ENCODE results near the gene KCTD17. TPM values are rescaled to one million over a fixed set of nuclear protein-coding genes. Genes with fewer than 3 reads are reported as not detected.
"Not testable (repeated sequence)": the region's sequence is repeated elsewhere in the genome, so short reads cannot be mapped to it uniquely, and the experiment has no call there.

The KCTD17 gene
- total RNA-seq, 1 experiment from 2014 or later: 13.1 TPM

DNA sequence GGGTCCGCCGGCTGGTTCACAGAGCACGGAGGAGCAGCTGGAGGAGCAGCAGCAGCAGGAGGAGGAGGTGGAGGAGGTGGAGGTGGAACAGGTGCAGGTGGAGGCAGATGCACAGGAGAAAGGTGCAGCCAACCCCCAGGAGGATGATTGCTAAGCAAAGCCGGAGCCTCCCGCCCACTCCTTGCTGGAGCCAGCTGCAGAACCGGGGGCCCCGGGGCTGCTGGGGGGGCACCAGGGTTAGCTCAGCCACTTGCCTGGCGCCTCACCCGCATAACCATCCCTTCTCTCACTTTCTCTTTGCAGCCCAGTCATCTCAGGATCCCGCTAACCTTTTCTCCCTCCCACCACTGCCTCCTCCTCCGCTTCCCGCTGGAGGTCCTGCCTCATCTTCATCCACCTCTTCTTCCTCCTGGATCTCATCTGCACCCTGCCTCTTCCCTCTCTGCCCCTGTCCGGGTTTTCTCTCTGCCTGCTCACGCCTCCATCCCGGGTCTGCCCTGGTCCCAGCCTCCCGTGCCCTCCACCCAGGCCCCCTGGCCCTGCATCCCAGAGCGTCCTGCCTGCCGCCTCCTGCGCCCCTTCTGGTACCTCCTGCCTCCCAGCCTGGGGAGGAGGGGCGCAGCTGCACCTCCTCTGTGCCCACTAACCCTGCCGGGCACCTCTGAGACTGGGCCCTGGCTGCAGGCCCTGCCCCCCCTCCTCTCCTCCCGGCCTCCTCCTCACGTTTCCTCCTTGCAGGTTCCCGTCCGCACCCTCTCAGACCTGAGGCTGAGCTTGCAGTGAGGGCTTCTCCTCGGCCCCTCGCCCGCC, 9.5 kb downstream of the KCTD17 start:
- DNase-seq (ENCODE audit: low read depth): no peak

DNA sequence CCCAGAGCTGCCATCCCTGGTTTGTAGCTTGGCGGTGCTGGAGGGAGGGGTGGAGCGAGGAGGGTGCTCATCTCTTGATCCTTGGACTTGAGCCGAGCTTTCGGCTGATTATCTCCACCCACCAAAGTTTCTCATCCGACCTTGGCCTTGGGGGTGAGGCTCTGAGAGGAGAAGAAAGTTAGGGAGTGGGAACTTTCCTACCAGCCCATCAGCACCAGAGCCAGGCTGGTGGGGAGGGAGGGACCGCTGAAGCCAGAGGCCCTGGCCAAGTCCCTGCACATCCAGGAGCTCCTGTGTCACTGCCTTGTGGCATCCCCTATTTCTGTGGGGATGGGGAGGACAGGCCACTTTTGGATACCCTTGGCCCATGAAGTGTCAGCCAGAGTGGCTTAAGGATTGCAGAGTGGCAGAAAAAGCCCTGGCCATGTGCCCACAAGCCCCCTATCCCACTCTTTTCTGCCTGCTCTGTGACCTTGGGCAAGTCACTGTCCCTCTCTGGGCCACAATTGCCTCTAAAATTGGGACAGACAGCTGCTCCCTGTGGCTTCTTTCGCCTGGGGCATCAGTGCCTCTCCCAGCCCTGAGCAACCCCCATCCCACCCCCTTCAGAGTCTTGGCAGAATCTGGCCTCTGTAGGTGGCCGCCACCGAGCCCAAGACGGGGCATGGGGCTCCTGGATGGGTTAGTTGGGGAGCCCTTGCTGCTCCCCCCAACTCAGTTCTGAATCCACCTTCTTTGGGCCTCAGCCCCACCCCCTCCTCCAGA, 10.3 kb downstream of the KCTD17 start:
- DNase-seq (ENCODE audit: low read depth): no peak

DNA sequence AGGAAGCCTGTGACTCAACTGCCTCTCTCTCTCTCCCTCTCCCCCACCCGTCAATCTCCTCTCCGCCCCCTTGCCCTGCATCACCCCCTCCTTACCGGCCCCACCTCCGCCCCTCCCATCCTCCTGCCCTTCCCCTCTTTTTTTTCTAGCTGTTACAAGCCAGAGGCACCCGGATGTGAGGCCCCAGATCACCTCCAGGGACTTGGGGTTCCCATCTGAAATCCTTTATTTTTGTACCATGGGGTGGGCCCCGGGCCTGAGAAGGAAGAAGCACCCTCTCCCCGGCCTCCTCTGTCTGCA, 10.8 kb downstream of the KCTD17 start:
- no peak for DNase-seq (ENCODE audit: low read depth)

DNA sequence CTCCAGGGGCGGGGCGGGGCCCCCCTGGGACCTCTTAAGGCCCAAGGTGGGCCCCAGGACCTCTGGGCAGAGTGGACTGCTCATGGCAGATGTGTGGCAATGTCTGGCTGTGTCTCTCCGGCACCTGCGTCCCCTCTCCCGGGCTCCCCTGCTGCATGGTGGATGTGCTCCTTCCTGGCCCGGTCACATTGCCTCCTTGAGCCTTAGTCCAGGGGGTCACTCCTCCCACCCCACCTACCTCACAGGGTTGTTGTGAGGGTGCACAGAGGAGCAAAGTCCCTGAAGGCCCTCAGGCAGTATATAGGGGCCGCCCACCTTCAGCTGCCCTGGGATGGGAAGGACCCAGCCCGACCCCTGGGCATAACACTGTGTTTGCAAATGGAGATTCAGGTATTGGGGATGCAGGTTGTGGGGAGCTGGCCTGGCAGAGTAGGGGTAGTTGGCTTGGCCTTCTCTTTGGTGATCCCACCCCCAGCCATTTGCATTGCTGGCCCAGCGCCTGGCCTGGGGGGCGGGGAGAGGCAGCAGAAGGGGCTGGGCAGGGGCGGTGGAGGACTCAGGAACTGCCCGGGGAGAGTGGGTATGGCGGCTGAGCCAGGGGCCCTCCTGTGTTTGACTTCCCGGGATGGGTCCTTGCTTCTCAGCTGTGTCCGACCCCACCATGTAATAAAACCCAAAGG, 11.3 kb downstream of the KCTD17 start:
- no peak for DNase-seq (ENCODE audit: low read depth)

DNA sequence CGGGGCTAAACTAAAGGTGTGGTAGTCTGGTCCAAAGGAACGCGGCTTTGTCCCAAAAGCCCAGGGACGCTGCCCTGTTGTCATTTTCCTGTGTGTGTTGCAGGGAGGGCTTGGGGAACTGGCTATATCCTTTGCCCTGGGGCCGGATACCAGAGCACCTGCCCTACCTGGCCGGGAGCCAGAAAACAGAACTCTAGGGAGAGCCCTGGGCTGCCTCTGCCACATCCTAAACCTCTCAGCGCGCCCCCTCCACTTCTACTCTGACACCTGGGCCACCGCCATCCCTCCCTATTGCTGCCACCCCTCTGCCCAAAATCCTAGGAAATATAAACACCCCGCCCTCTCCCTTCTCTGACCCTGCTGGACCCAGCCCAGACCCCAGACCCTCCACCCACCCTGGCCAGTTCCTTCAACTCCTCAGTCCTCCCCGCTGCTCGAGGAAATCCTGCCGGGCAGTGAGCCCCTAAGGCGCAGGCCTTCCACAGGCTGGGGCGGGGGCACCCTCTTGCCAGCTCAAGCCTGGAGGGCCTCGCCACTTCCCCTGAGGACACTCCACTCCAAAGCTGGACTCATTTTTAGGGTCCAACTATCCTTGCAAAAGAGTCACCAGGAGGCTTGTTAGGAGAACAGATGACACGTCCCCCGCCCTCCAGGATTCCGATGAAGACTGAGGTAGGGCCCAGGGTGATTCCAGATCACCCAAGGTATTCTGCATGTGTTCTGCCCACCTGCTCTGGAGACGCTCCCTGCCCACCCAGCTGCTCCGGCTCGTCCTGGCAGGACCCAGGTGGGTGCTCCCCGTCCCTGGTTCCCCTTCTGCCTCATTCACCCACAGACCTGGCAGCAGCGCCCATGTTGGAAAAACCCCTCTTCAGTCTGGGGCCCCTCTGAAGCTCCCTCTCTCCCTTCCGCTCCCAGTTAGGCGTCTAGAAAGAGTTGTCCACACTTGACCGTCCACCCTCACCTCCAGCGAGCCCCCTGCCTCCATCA, 12.2 kb downstream of the KCTD17 start:
- peak; percentile 13 for DNase-seq (ENCODE audit: low read depth)

DNA sequence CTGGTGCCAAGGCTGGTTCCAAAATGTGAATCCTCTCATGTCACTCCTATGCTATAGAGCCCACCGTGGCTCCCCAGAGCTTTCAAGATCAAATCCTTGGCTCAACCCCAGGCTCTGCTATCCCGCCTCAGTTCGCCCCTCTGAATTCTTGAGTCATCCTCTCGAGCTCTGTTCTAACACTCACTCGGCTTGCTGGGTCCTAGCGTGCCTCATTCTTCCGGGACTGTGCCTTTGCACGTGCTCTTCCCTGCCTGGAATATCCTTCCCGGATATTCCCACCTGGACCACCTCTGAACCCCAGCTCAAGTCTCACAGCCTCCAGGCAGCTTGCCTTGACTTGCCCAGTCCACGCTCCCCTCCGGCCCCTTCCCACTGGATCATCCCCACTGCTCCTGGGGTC, 13.0 kb downstream of the KCTD17 start:
- DNase-seq (ENCODE audit: low read depth): no peak

DNA sequence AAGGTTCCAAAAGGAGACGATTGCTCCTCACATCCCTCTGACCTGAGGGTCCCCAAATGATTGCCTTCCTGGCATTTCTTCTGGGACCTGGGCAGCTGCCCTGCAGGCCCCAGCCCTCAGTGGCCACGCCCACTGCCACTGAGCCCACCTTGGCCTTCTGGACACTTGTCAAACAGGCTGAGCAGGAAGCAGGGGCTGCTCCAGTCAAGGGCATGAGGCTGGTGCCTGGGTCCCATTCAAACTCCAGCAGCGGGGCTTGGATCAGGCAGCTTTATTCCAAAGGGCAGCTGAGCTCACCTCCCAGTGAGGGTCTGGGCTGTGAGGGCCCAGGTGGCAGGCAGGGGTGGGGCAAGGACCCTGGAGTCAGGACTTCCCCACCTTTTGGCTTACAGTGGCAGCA, 13.6 kb downstream of the KCTD17 start:
- DNase-seq (ENCODE audit: low read depth): no peak

DNA sequence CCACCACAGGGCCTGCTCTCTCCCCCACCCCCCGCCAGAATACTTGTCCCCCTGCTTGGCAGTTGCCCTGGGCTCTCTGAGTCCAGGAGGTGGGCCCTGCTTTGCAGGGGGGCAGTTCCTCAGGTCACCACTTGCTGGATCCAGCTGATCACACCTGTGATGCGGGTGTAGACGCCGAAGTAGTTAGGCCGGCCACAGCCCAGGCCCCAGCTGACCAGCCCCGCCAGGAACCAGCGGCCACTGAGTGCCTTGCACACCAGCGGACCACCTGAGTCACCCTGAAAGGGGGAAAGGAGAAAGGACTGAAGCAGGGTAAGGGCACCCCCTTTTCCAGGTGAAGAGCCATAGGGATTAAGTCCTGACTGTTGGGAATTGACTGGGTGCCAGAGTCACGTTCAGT, 14.4 kb downstream of the KCTD17 start:
- DNase-seq (ENCODE audit: low read depth): no peak

DNA sequence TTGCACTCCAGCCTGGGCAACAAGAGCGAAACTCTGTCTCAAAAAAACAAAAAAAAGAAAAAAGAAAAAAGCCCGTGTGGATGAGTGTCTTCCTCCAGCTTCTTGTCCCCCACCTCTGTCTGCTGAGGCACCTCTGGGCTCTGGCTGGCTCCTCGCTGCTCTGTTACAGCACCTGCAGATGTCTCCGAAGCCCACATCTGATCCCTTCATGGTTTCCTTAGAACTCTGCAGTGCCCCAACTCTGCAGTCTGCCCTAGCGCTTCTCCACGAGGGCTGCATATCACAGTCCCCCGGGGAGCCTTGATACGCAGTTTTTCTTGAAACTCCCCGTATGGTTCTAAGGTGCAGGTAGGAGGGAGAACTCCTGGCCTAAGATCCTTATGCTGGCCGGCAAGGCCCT, 15.9 kb downstream of the KCTD17 start:
- DNase-seq (ENCODE audit: low read depth): no peak

DNA sequence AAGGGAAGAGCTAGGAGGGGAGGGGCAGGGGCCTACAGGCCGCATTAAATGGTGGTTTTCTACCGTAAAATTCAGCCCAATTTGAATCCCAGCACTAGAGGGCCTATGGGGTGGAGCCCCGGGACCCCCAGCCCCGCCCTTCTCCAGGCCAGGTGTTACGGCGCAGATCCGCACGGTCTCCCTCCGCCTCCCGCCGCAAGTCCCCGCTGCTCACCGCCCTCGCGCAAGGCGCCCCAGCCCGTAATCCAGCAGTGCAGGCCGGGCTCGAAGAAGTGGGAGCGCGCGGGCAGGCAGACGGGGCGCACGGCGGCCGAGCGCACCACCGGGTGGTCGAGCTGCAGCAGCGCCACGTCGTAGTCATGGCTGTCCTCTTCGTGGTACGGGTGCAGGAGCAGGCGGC, 17.3 kb downstream of the KCTD17 start:
- no peak for DNase-seq (ENCODE audit: low read depth)

DNA sequence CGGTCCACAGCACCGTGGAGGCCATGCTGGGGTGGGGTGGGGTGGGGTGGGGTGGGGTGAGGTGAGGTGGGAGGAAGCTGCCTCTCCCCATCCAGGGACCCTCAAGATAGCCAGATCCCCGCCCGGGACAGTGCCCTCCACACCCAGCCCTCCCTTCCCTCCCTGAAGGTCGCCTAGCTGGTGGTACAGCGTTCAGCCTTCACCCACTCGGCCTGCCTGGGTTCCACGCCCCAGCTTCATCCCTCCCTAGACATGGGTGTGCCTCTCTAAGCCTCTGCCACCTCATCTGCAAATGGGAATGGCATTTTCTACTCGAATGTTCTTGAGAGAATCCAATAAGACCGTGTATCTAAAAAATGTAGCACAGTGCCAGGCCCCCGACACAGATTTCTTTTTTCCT, 17.8 kb downstream of the KCTD17 start:
- DNase-seq (ENCODE audit: low read depth): no peak

DNA sequence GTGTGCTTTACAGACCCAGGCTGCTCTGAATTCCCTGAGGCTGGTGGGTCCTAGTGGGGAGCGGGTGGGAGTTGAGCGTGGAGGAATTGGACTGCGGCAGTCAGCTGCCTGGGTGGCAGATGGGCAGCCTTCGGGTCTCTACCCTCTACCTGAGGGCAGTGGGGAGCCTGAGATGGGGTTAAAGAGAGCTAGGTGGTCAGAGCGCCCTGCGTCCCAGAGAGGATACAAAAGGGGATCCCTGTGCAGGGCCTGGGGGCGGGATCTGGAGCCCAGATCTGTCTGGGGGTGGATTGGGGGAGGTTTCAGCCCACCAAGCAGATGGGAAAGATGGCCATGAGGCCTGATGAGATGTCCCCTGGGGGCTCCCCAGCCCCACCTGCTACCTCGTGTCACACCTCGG, 18.2 kb downstream of the KCTD17 start:
- DNase-seq (ENCODE audit: low read depth): no peak

DNA sequence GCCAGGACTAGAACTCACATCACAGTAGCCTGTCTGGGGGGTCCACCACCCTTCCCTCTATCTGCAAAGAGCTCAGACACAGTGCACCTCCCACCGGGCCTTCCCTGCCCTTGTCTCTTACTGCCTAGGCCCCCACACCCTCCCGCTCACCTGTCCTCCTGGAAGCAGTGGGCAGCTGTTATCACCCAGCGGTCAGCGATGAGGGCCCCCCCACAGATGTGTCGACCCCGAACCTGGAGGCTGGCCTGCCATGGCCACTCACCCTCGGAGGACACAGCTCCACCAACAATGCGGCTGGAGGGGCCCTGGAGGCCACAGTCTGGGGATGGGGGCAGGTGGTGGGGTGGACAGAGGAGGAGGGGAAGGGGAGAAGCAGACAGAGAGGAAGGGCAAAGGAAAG, 18.8 kb downstream of the KCTD17 start:
- no peak for DNase-seq (ENCODE audit: low read depth)

DNA sequence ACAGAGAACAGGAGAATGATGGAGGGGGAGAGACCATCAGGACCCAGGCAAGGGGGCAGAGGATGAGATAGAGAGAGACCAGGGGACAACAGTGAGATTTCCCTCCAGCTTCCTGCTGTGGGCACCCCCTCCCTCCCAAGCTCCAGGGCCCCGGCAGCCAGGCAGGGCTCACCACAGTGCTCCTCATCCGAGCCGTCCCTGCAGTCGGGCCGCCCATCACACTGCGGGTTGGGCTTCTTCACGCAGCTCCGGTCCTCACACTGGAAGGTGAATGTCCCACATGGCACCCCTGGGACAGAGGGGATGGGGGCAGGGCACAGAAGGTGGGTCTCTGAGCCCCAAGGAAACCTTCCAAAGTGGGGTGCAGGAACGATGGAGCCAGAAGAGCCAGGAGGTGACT, 19.2 kb downstream of the KCTD17 start:
- DNase-seq (ENCODE audit: low read depth): no peak

DNA sequence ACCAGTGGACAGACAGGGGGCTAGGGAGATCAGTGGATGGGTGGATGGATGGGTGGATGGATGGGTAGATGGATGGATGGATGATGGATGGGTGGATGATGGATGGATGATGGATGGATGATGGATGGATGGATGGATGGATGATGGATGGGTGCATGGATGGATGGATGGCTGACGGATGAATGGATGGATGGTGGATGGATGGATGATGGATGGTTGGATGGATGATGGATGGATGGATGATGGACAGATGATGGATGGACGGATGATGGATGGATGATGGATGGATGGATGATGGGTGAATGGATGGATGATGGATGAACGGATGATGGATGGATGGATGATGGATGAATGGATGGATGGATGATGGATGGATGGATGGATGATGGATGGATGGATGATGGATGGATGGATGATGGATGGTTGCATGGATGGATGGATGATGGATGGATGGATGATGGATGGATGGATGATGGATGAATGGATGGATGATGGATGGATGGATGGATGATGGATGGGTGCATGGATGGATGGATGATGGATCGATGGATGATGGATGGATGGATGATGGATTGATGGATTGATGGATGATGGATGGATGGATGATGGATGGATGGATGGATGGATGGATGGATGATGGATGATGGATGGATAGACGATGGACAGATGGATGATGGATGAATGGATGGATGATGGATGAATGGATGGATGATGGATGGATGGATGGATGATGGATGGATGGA, 20.5 kb downstream of the KCTD17 start:
- DNase-seq (ENCODE audit: low read depth): not testable (repeated sequence)

DNA sequence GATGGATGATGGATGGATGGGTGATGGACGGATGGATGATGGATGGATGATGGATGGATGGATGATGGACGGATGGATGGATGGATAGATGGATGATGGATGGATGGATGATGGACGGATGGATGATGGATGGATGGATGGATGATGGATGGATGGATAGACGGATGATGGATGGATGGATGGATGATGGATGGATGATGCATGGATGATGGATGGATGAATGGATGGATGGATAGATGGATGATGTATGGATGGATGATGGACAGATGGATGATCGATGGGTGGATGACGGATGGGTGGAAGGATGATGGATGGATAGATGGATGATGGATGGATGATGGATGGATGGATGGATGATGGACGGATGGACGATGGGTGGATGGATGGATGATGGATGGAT, 21.1 kb downstream of the KCTD17 start:
- no peak for DNase-seq (ENCODE audit: low read depth)

DNA sequence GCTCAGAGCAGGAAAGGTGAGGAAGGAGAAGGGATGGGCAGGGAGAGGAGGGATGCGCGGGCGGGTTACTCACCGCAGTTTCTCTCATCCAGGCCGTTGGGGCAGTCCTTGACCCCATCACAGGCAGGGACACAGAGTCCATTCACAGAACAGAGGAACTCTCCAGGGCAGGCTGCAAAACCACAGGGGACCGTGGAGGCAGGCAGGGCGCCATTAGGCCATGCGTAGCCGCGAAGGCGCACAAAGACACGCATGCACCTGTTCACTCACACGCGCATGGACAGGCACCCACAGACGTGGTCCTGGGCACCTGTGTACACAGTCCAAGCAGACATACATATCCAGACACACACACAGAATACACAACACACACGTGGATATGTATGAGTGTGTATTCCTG, 23.0 kb downstream of the KCTD17 start:
- DNase-seq (ENCODE audit: low read depth): no peak

DNA sequence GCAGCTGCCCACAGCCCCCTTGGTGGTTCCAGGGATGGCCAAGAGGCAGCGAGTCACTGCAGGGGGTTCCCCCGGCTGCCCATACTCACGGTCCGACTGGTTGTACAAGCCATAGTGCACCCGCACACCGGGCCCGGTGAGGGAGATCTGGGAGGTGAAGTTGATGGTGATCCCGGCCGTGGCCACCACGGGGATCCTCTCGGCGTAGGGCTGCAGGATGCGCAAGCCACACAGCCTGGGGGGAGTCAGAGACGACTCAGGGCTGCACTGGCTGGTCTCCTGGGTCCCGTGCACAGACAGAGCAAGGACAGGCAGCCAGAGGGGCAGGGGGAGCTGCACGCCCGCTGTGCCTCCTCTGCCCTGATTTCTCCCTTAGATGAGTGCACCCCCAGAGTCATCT, 23.5 kb downstream of the KCTD17 start:
- DNase-seq (ENCODE audit: low read depth): no peak

DNA sequence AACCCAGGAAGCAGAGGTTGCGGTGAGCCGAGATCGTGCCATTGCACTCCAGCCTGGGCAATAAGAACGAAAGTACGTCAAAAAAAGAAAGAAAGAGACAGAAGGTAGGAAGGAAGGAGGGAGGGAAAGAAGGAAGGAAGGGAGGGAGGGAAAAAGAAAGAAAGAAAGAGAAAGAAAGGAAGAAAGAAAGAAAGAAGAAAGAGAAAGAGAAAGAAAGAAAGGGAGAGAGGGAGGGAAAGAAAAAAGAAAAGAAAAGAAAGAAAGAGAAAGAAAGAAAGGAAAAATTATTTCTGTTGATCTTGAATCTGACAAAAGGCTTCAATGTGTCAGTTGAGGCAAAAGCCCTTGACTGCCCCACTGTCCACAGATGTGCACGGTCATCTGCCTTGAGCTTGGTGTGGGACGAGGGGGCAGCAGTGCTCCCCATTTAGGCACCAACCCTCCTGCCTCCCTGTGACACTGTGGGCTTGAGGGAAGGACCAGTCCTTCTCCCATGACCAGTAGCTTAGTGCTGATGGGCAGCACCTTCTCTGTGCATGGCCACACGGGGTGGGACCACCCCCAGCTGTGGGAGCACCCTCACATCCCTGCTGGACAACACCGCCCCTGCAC, 24.4 kb downstream of the KCTD17 start:
- DNase-seq (ENCODE audit: low read depth): no peak

DNA sequence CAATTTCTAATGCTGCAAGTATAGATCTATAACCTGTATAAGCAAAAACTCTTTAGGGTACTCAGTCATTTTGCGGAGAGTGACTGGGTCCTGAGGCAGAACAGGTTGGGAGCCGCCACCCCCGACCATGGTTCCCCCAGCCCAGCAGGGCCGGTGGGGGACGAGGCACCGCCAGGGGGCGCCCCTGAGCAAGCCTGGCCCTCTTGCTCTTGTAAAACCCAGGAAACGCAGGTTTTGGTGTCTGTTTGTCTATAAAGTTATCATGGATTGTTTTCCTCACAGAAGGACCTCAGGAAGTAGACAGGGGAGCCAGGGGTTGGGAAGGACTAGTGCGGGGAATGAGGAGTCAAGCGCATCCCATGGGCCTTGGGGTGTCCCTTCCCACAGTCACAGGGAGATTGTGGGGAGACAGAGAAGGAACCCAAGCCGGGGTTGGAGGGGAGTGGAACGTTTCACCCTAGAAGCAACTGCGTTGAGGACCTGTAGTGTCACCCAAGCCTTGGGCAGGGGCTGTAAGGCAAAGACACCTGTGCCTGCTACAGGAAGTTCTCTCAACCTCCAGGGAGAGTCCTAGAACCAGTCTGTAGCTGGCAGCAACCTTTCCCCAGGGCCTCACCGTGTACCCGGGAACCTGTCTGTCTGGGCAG, 26.4 kb downstream of the KCTD17 start:
- DNase-seq (ENCODE audit: low read depth): peak; percentile 36
